SK-N-MC (cell line): Measurements from ENCODE around the gene DBNDD2.

ENCODE experiments used
- EZH2 ChIP-seq: fragments of 200-600 bp; sonication (generic); IDR thresholded peaks from one replicate; pipeline ENCODE4 v1.6.1; 2017; ENCODE audit warnings: antibody characterized with exemption
- POLR2AphosphoS5 ChIP-seq: IDR thresholded peaks from 2 replicates; pipeline ENCODE4 v1.6.1; 2012; ENCODE audit warnings: mild to moderate bottlenecking, low read depth, low read length, borderline replicate concordance

DNA sequence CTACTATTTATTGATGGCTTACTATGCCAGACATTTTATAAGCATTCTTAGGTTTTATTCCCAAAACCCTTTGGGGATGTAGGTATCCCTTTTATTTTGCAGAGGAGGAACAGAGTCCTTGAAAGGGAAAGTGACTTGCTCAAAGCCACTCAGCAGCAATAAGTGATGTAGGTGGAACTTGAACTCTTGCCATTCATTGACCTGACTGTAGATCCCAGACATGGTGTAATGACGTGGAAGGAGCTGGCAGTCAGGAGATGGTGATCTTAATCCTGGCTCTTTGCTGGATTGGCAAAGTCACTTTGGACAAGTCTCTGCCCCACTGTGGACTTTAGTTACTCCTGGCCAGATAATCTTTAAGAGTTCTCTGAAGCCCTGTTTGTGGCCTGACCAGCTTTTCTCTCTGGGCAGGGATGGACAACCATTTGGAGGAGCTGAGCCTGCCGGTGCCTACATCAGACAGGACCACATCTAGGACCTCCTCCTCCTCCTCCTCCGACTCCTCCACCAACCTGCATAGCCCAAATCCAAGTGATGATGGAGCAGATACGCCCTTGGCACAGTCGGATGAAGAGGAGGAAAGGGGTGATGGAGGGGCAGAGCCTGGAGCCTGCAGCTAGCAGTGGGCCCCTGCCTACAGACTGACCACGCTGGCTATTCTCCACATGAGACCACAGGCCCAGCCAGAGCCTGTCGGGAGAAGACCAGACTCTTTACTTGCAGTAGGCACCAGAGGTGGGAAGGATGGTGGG, 1.6 kb downstream of the DBNDD2 start:
- TF ChIP-seq EZH2, result no peak
- no peak for TF ChIP-seq POLR2AphosphoS5
